Measurements from ENCODE around the gene ZNF433.
"Not testable (repeated sequence)": the region's sequence is repeated elsewhere in the genome, so short reads cannot be mapped to it uniquely, and the experiment has no call there.

ZNF433 gene

DNA sequence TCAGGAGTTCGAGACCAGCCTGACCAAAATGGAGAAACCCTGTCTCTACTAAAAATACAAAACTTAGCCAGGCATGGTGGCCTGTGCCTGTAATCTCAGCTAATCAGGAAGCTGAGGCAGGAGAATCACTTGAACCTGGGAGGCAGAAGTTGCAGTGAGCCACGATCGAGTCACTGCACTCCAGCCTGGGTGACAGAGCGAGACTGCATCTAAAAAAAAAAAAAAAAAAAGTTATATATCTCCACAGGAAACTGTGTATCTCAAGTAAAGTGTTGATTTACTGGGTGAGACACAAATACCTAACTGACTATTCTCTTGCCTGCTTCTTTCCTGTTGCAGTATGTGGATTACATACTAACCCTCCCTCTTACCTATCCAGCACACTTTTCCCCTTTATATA is 43.6 kb downstream of the ZNF433 start:
- DNase-seq (ENCODE audit: low read depth in 3 of 3, low spot score in 1 of 3), result not testable (repeated sequence)

DNA sequence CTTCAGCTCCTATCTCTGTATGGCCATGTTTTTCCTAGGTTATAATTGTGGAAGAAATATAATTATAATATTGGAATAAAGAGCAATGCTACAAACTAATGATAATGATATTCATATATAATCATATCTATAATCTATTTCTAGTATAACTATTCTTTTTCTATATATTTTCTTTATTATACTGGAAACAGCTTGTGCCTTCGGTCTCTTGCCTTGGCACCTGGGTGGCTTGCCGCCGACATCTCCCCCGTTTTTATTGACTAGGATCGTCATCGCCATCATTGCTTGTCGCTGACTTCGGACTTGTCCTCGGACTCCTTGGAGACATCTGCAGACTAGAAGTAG is 46.4 kb downstream of the ZNF433 start:
- no peak for DNase-seq (ENCODE audit: low read depth in 3 of 3, low spot score in 1 of 3)

- DNase-seq (ENCODE audit: low read depth in 3 of 3, low spot score in 1 of 3), result peak; percentile 70 to 89 (median 72)
These were observed 47.8 kb downstream of the ZNF433 start for GRCh38 chr19:11987405-11988281.

GRCh38 chr19:11986754-11987153 is 48.7 kb downstream of the ZNF433 start:
- DNase-seq (ENCODE audit: low read depth in 3 of 3, low spot score in 1 of 3), result no peak

GRCh38 chr19:11984986-11985385 is 50.5 kb downstream of the ZNF433 start:
- no peak for DNase-seq (ENCODE audit: low read depth in 3 of 3, low spot score in 1 of 3)

DNA sequence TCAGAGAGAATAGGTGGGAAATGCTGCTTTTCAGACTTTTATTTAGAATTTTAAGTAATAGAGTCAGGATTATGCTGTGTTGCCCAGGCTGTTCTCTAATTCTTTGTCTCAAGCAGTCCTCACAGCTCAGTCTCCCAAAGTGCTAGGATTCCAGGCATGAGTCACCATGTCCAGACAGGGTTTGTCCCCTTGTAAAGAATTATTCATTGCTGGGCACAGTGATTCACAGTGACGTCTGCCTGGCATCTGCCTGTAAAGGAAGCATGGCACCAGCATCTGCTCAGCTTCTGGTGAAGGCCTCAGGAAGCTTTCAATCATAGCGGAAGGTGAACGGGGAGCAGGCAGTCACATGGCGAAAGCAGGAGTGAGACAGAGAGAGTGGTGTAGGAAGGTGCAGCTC is 53.0 kb downstream of the ZNF433 start:
- no peak for DNase-seq (ENCODE audit: low read depth in 3 of 3, low spot score in 1 of 3)

DNA sequence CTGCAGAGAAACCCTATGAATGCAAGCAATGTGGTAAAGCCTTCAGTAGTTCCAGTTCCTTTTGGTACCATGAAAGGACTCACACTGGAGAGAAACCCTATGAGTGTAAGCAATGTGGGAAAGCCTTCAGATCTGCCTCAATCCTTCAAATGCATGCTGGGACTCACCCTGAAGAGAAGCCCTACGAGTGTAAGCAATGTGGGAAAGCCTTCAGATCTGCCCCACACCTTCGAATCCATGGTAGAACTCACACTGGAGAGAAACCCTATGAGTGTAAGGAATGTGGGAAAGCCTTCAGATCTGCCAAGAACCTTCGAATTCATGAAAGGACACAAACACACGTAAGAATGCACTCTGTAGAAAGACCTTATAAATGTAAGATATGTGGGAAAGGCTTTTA is 56.0 kb downstream of the ZNF433 start:
- DNase-seq (ENCODE audit: low read depth in 3 of 3, low spot score in 1 of 3), result no peak

GRCh38 chr19:11978492-11979100 is 56.9 kb downstream of the ZNF433 start:
- DNase-seq (ENCODE audit: low read depth in 3 of 3, low spot score in 1 of 3), result no peak

GRCh38 chr19:11973019-11973810 is 62.3 kb downstream of the ZNF433 start:
- DNase-seq (ENCODE audit: low read depth in 3 of 3, low spot score in 1 of 3), result no peak

DNA sequence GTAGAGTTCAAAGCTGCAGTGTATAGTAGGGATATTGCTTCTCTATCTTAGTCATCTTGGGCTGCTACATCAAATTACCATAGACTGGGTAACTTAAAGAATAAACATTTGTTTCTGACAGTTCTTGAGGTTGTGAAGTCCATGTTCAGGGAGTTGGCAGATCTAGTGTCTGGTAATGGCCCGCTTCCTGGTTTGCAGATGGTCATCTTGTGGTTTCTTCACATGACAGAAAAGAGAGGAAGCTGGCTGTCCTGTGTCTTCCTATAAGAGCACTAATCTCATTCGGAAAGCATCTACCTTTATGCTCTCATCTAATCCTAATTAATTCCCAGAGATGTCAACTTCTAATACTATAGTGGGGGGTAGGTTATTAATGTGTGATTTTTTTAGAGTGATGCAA is 64.4 kb downstream of the ZNF433 start:
- DNase-seq (ENCODE audit: low read depth in 3 of 3, low spot score in 1 of 3), result no peak

- no peak for DNase-seq (ENCODE audit: low read depth in 3 of 3, low spot score in 1 of 3)
These were observed 65.3 kb downstream of the ZNF433 start for GRCh38 chr19:11970174-11970573.

GRCh38 chr19:11964858-11965645 is 70.4 kb downstream of the ZNF433 start, which contains the start of gene ZNF763:
Gene ZNF763 (plus strand): TSS chr19:11965040. CDS start chr19:11965209, 169 bp downstream.
- DNase-seq (ENCODE audit: low read depth in 3 of 3, low spot score in 1 of 3), result peak; percentile 65 to 78 (median 75)

Measured in stimulated activated CD4-positive, alpha-beta T cell treated with anti-CD3 and anti-CD28 coated beads, TNF-alpha, amount 100 ng/mL, for 1 hour (primary cell).